B cell (primary cell): Measurements from ENCODE around the gene CBX6. TPM values are rescaled to one million over a fixed set of nuclear protein-coding genes. Genes with fewer than 3 reads are reported as not detected.

ENCODE experiments used
- ATAC-seq: fragments of 200-7000 bp; cut with Tn5 transposase; one replicate; pipeline ENCODE4 v1.10.0; 2021; ENCODE audit warnings: low read depth, mild to moderate bottlenecking, moderate number of reproducible peaks, moderate library complexity
- CTCF ChIA-PET: fragments of 350-600 bp; sonication (Branson Sonifier 250); formaldehyde crosslinking; loops from one replicate; lab custom pipeline; 2021; ENCODE audit warnings: antibody characterized with exemption, inconsistent platforms; lab: Charles Lee
- POLR2A ChIA-PET: fragments of 350-600 bp; sonication (Branson Sonifier 250); formaldehyde crosslinking; loops from one replicate; lab custom pipeline; 2021; ENCODE audit warnings: antibody characterized with exemption; lab: Charles Lee
- DNase-seq: peaks from one replicate; pipeline ENCODE4 v3.0.0; 2013
- H2AFZ ChIP-seq: 2 replicates; pipeline ENCODE4 v1.6.1; 2012; ENCODE audit warnings: mild to moderate bottlenecking, low read depth, low read length; ENCODE audit not compliant: insufficient read depth, poor library complexity, severe bottlenecking
- H3K27ac ChIP-seq, 2 donors: 1 replicate in 1 of 2; 2 replicates in 1 of 2; pipeline ENCODE4 v1.5.1; 2012 to 2013; ENCODE audit warnings: low read length in 2 of 2, mild to moderate bottlenecking in 2 of 2, moderate library complexity in 1 of 2
- H3K27me3 ChIP-seq, 4 experiments: fragments of 200-600 bp in 1 of 4; sonication (generic) in 1 of 4; replicated peaks in 1 of 4; 1 replicate in 2 of 4; 2 replicates in 2 of 4; pipeline versions ENCODE4 v1.6.1 to v1.7.0; 2013 to 2016; ENCODE audit warnings: low read length in 3 of 4, mild to moderate bottlenecking in 2 of 4, mixed read lengths in 1 of 4, moderate library complexity in 1 of 4; ENCODE audit not compliant: insufficient read depth in 4 of 4, control insufficient read depth in 3 of 4; ENCODE audit errors: control extremely low read depth in 1 of 4
- H3K36me3 ChIP-seq, 2 experiments: replicated peaks in 1 of 2; 1 replicate in 1 of 2; 2 replicates in 1 of 2; pipeline versions ENCODE4 v1.6.1 to v1.7.1; 2013; ENCODE audit warnings: low read length in 1 of 2; ENCODE audit not compliant: insufficient read depth in 2 of 2, control insufficient read depth in 1 of 2; ENCODE audit errors: control extremely low read depth in 1 of 2, extremely low read depth in 1 of 2
- H3K4me1 ChIP-seq, 2 donors: fragments of 200-600 bp in 1 of 2; sonication (generic) in 1 of 2; 1 replicate in 1 of 2; 2 replicates in 1 of 2; pipeline versions ENCODE4 v1.5.1 to v1.6.1; 2013 to 2017; ENCODE audit warnings: low read length in 2 of 2; ENCODE audit not compliant: control insufficient read depth in 2 of 2, insufficient read depth in 2 of 2
- H3K4me2 ChIP-seq: replicated peaks from 2 replicates; pipeline ENCODE3; 2012; ENCODE audit warnings: mild to moderate bottlenecking, low read depth, low read length; ENCODE audit not compliant: poor library complexity, severe bottlenecking
- H3K4me3 ChIP-seq, 5 experiments: fragments of 200-600 bp in 1 of 5; sonication (generic) in 1 of 5; 1 replicate in 3 of 5; 2 replicates in 2 of 5; pipeline versions ENCODE4 v1.5.1 to v1.7.0; 2011 to 2016; ENCODE audit warnings: low read length in 4 of 5, mild to moderate bottlenecking in 4 of 5, low read depth in 2 of 5, control low read depth in 1 of 5, moderate library complexity in 1 of 5; ENCODE audit not compliant: insufficient read depth in 1 of 5; ENCODE audit errors: control extremely low read depth in 1 of 5, extremely low read depth in 1 of 5
- H3K79me2 ChIP-seq: fragments of 200-600 bp; sonication (generic); one replicate; pipeline ENCODE4 v1.6.0; 2016; ENCODE audit warnings: low read length; ENCODE audit not compliant: control insufficient read depth, insufficient read depth
- H3K9ac ChIP-seq: fragments of 200-600 bp; sonication (generic); 2 replicates; pipeline ENCODE4 v1.6.1; 2017; ENCODE audit warnings: mild to moderate bottlenecking, low read length, moderate library complexity
- H3K9me3 ChIP-seq, 3 donors: one replicate each; pipeline versions ENCODE4 v1.6.1 to v1.7.1; 2013; ENCODE audit warnings: low read length in 2 of 3; ENCODE audit not compliant: control insufficient read depth in 2 of 3, insufficient read depth in 1 of 3; ENCODE audit errors: control extremely low read depth in 1 of 3
- H4K20me1 ChIP-seq: 2 replicates; pipeline ENCODE4 v1.6.0; 2012; ENCODE audit warnings: mild to moderate bottlenecking, low read length; ENCODE audit not compliant: insufficient read depth, control insufficient read depth, poor library complexity, severe bottlenecking
- H3K27ac Mint-ChIP-seq: one replicate; pipeline ENCODE4 v1.8.0; 2021; ENCODE audit warnings: mixed read lengths
- H3K27me3 Mint-ChIP-seq: one replicate; pipeline ENCODE4 v1.8.0; 2021; ENCODE audit warnings: mixed read lengths
- H3K4me1 Mint-ChIP-seq: one replicate; pipeline ENCODE4 v1.8.0; 2021; ENCODE audit warnings: mixed read lengths
- H3K4me3 Mint-ChIP-seq: one replicate; pipeline ENCODE4 v1.8.0; 2021; ENCODE audit warnings: mixed read lengths
- H3K9me3 Mint-ChIP-seq: one replicate; pipeline ENCODE4 v1.8.0; 2022; ENCODE audit warnings: mixed read lengths; ENCODE audit not compliant: insufficient read depth
- EZH2 ChIP-seq: IDR thresholded peaks from 2 replicates; pipeline ENCODE4 v1.6.1; 2012; ENCODE audit warnings: borderline replicate concordance, low read depth, mild to moderate bottlenecking, moderate library complexity, low read length; ENCODE audit not compliant: insufficient read depth, poor library complexity, severe bottlenecking
- WGBS: methylation state at CpG from one replicate; pipeline ENCODE4 v1.1.5; 2013; ENCODE audit warnings: missing lambda C conversion rate; ENCODE audit not compliant: insufficient coverage; 5-methylcytosine and 5-hydroxymethylcytosine counted together
- intact Hi-C: fragments of 100-400 bp; cut with micrococcal nuclease; formaldehyde crosslinking; loops from one replicate; pipeline ENCODE4 v1.10.0; 2022
- polyA plus RNA-seq: library from polyadenylated mRNA; depleted of rRNA; stranded (reverse); fragments of >200 nt; gene quantifications from 2 replicates; pipeline ENCODE4 v1.2.3, GENCODE V29; 2012
- total RNA-seq, 2 donors: library from RNA; stranded (reverse); fragments of 120-200 nt in 1 of 2; gene quantifications; 1 replicate in 1 of 2; 2 replicates in 1 of 2; pipeline versions ENCODE4 v1.2.3 to v1.2.4, GENCODE V29; 2013 to 2022
- TF ChIP-seq, protein P1 (sequence below): fragments of 200-600 bp; IDR thresholded peaks from one replicate; pipeline ENCODE4 v1.8.0; 2022; ENCODE audit warnings: antibody characterized with exemption, mild to moderate bottlenecking

The CBX6 gene
- total and polyA plus RNA-seq, 2 donors (not counting 1 experiment from before 2014, with no cell fraction given): 14.9 to 55.1 TPM

DNA sequence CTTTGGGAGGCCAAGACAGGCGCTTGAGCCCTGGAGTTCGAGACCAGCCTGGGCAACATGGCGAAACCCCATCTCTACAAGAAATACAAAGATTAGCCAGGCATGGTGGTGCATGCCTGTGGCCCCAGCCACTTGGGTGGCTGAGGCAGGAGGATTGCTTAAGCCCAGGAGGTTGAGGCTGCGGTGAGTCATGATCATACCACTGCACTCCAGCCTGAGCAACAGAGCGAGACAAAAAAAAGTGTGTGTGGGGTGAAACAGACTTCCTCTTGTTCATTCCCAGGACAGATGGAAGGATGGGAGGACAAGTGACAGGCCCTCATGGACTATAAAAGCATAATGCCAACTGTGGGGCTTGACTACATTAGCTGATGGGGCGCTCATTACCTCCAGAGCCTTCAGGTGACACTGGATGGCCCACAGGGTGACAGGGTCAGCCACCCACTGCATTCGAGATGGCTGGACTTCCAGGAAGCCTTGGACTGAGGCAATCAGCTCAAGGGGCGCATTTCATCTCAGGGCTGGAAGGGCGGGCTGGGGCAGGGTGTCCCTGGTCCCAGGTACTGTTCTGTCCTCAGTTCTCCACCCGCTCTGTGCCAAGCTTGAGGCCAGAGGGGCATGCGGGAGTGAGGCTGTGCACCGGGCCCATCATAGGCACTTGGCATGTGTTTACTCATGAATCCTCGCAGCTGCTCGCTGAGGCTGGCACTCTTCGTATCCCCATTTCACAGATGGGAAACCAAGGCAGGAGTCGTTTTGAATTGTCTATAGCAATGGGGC, 40.7 kb downstream of the CBX6 start:
- H3K36me3 ChIP-seq: no peaks in the 10 kb centered on the region
- ChIA-PET CTCF (no interaction called here), POLR2A (no interaction called here)
- no peaks in the 10 kb centered on the region for H3K79me2 ChIP-seq
- 93% methylated on average over 15 of the region's 16 CpGs for WGBS
- H3K27me3 ChIP-seq: peaks cover 0 to 2% (median 0%) of the 10 kb centered on the region in 4 experiments
- Mint-ChIP-seq H3K27ac (no peak overlapping the region), H3K4me3 (no peak overlapping the region), H3K9me3 (no peaks in the 10 kb centered on the region), H3K27me3 (peaks cover 26% of the 10 kb centered on the region), H3K4me1 (no peaks in the 10 kb centered on the region)
- no peak overlapping the region for H3K27ac ChIP-seq
- H3K4me1 ChIP-seq: no peaks in the 10 kb centered on the region
- H4K20me1 ChIP-seq: no peaks in the 10 kb centered on the region
- H3K4me2 ChIP-seq: no peak overlapping the region
- H3K4me3 ChIP-seq: no peak overlapping the region
- DNase-seq (no peak), ATAC-seq (no peak)
- H2AFZ ChIP-seq: no peak overlapping the region
- H3K9ac ChIP-seq: no peak overlapping the region
- TF ChIP-seq, protein P1, sequence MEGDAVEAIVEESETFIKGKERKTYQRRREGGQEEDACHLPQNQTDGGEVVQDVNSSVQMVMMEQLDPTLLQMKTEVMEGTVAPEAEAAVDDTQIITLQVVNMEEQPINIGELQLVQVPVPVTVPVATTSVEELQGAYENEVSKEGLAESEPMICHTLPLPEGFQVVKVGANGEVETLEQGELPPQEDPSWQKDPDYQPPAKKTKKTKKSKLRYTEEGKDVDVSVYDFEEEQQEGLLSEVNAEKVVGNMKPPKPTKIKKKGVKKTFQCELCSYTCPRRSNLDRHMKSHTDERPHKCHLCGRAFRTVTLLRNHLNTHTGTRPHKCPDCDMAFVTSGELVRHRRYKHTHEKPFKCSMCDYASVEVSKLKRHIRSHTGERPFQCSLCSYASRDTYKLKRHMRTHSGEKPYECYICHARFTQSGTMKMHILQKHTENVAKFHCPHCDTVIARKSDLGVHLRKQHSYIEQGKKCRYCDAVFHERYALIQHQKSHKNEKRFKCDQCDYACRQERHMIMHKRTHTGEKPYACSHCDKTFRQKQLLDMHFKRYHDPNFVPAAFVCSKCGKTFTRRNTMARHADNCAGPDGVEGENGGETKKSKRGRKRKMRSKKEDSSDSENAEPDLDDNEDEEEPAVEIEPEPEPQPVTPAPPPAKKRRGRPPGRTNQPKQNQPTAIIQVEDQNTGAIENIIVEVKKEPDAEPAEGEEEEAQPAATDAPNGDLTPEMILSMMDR: no peak
- no peak for TF ChIP-seq EZH2
- intact Hi-C loops: no loop called here
- H3K9me3 ChIP-seq: peaks cover 0 to 11% (median 0%) of the 10 kb centered on the region in 3 donors

DNA sequence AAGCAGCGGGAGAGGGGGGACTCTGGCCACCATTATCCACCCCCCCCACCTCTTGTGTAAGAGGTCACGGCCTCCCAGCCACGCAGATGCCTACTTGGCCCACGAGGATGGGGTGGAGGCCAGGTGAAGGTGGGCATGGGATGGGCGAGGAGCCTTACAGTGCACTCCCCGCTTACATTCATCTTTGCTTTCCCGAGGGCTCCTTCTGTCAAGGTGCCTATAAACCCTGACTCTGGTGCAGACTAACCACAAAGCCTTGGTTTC, 41.2 kb downstream of the CBX6 start:
- Mint-ChIP-seq H3K4me1 (no peaks in the 10 kb centered on the region), H3K4me3 (no peak overlapping the region), H3K9me3 (no peaks in the 10 kb centered on the region), H3K27me3 (peaks cover 21% of the 10 kb centered on the region), H3K27ac (no peak overlapping the region)
- ChIA-PET POLR2A (no interaction called here), CTCF (no interaction called here)
- ATAC-seq (no peak), DNase-seq (no peak)
- no peaks in the 10 kb centered on the region for H3K27me3 ChIP-seq
- H2AFZ ChIP-seq: no peak overlapping the region
- no peaks in the 10 kb centered on the region for H3K79me2 ChIP-seq
- TF ChIP-seq, protein P1: no peak
- TF ChIP-seq EZH2: no peak
- no peak overlapping the region for H3K4me3 ChIP-seq
- no peak overlapping the region for H3K9ac ChIP-seq
- 92% methylated on average over 2 of the region's 7 CpGs for WGBS
- H3K27ac ChIP-seq: no peak overlapping the region
- H3K4me1 ChIP-seq: no peaks in the 10 kb centered on the region
- H3K4me2 ChIP-seq: no peak overlapping the region
- no peaks in the 10 kb centered on the region for H4K20me1 ChIP-seq
- peaks cover 0 to 11% (median 0%) of the 10 kb centered on the region in 3 donors for H3K9me3 ChIP-seq
- no peaks in the 10 kb centered on the region for H3K36me3 ChIP-seq
- intact Hi-C loops: no loop called here
